SK-N-DZ (cell line): ENCODE measurements around the gene VWA2. TPM values are rescaled to one million over a fixed set of nuclear protein-coding genes. Genes with fewer than 3 reads are reported as not detected.

Experiments
- DNase-seq: peaks from one replicate; pipeline ENCODE4 v3.0.0-alpha.2; 2015; ENCODE audit warnings: low spot score
- polyA plus RNA-seq, 2 experiments: library from polyadenylated mRNA; depleted of rRNA; stranded (reverse); fragments of >200 nt; gene quantifications; 2 replicates each; pipeline ENCODE4 v1.2.3, GENCODE V29; 2014

Gene VWA2
- polyA plus RNA-seq (2014; cell fraction: cytosol; rRNA removed), result not detected in 2 replicates
- polyA plus RNA-seq (2014; cell fraction: nucleus; rRNA removed), result not detected in 2 replicates

GRCh38 chr10:114239117-114239993 is at the start of gene VWA2:
VWA2 (plus strand) TSS chr10:114239254; CDS start chr10:114248714, 9,460 bp downstream.
- DNase-seq, result no peak

GRCh38 chr10:114189700-114190099 is 49.4 kb upstream of the VWA2 start:
- DNase-seq, result no peak

DNA sequence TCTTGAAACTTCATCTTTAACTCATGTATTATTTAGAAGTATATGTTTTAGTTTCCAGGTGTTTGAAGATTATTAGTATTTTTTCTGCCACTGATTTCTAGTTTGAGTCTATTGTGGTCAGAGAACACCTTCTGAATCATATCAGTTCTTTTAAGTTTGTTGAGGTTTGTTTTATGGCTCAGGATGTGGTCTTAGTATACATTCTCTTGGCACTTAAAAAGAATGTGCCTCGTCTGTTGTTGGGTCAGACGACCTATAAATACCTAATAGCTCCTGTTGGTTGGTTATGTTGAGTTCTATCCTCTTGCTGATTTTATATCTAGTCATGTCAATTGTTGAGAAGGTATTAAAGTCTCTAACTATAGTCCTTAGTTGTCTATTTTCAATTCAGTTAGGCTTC is 44.0 kb upstream of the VWA2 start:
- DNase-seq, result no peak

DNA sequence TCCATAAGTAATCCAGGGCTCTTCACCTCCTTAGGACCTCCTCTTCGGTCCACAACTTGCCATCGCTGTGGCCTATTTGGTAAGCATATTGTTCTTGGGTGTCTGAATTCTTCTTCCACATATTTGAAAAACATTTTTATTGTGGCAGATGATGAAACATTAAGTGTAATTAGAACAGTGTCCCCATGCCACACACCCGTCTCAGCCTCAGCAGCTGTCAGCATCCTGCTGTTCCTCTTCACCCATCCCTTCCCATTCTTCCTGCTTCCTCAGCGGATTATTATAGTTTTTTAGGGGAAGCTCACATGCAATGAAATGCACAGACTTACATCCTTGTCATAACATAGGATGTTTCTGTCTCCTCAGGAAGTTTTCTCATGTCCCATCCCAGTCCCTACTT is 39.8 kb upstream of the VWA2 start:
- no peak for DNase-seq

DNA sequence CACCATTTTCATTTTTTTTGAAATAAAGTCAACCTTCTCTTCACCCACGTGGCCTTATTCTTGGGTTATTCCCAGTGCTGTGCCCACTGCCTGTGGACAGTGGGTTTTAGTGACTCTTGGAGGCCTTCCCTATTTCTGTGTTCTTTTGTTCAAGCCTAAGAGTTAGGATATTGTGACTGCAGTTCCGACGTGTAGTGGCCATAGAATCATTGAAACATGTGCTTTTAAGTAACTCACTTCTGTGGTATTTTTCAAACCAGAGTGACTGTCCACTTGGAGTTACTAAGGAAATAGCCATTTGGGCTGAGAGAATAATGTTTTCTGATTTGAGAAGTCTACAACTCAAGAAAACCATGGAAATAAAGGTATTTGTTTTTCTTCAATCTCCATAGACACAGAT is 36.2 kb upstream of the VWA2 start:
- no peak for DNase-seq

GRCh38 chr10:114206902-114207301 is 32.2 kb upstream of the VWA2 start:
- DNase-seq, result no peak

- no peak for DNase-seq
These were observed 31.7 kb upstream of the VWA2 start for GRCh38 chr10:114207349-114207748.

DNA sequence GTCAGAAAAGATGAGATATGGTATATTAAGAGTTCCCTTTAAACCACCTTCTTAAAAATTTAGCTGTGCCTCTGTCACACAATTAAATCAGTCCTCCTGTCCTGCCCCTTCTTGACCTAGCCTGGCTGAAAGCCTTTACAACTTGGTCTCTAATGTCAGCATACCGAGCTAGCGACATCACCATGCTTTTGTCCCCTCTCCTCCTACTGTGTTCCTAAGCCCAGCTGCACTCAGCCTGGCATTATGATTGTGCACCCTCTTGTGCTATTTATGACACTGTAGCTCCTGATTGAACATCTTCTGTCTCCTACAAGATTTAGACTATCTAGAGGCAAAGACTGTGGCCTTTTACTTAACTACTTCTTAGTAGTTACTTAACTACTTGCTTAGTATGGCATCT is 30.7 kb upstream of the VWA2 start:
- DNase-seq, result no peak

DNA sequence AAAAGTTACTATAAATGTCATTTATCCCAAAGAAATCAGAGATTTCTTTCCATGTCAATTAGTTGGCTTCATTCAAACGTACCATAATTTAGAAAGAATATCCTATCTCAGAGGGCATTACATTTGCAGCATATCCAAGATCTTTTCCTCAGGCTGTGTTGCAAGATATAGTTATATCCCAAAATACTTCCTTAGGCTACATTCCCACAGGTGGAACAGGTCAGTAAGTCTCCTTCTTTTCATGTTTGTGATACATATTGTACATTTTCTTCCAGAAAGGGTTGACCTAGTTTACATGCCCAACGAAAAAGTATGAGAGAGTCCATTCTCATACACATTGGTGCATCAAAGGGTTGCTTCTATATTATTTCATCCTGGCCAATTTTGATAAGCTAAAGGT is 26.9 kb upstream of the VWA2 start:
- DNase-seq, result no peak

- DNase-seq, result no peak
These were observed 24.0 kb upstream of the VWA2 start for GRCh38 chr10:114215033-114215432.

DNA sequence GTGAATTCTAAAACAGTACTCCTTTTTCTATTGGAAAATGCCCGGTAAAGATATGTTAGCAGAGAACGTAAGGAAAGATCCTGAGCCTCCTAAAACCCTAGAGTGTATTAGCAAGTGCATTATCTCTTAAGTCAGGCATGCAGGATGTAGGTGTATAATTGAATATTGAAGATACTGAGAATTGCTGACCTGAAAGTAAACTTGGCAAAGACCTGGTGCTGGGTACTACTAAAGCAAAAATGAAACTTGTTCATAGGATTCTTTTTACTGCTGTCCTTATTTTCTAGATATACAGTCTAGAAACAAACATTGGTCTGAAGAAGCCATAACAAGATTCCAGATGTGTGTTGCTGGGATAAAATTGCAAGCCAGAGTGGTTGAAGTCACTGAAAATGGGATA is 18.8 kb upstream of the VWA2 start:
- no peak for DNase-seq

DNA sequence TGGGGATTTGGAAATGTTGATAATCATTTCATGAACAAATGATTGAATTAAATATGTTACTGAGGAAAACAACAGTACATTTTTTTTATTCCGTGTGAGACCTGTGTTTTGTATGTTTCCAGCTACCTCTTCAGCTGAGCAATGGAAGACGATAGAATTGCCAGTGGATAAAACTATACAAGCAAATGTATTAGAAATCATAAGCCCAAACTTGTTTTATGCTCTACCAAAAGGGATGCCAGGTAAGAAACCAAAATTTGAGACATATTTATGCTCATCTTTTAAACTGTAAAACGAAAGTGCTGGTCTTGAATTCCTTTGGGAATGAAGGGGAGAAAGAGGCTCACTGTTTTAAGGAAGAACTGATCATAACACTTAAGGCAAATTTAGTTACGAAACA is 17.8 kb upstream of the VWA2 start:
- DNase-seq, result no peak

GRCh38 chr10:114223066-114223465 is 16.0 kb upstream of the VWA2 start:
- DNase-seq, result no peak

DNA sequence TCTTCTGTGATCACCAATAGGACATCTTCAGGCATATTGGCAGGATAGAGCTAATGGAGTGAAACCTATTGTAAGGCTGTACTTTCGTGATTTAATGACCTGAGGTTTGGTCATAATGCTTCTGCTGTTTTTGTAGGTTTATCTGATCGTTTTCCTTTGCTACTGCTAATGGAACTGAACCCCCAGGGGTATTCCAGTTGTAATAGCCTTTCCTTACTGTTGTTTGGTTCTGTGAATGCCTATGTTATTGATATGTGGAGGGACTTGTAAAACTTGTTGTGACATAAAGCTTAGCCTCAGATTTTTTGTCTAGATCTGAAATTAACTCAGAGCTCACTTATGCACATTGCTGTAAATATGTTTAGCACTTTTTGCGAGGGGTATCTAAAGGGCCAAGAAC is 10.9 kb upstream of the VWA2 start:
- DNase-seq, result peak; percentile 12

DNA sequence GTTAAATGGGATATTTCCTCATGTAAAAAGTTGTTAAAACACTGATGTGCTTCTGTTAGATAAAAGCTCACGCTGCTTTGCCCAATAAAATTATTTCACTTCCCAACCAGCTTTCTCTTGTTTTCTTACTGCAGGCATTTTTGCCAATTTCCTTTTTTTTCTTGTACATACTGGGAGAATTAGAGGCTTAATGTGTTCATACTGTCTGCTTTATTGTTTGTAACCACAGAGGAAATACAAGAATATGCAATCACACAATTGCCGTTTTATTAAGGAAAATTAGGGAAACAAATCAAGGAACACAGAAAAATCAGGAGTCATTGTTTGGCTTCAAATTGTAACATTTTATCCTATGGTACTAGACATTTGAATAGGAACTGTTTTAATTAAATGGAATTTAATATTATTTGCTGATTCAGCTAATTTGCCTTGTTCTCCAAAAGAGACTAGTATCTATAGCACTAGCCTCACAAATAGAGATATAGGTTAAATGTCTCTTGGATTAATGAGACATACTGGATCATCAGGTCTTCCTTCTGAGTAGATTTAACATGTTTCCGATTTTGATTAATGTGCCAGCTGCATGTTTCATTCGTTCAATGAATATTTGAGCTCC is 6.4 kb upstream of the VWA2 start:
- DNase-seq, result no peak

GRCh38 chr10:114233482-114233881 is 5.6 kb upstream of the VWA2 start:
- no peak for DNase-seq

- DNase-seq, result no peak
These were observed 4.9 kb upstream of the VWA2 start for GRCh38 chr10:114234132-114234531.

DNA sequence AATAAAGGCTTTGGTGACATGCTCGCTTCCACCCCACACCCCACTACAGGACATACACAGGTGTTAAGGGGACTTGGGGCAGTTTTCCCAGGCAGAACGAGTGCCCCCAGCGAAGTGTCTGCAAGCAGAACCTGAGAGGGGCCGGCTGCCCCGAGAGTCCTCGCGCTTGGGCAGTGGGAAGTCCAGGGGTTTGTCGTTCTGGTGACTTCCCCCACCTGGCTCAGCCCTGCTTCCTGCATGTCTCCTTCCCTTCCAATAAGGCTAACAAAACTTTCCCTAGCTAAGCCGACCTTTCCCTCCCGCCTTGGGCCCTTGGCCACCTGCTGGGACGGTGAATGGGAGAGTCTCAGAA is 916 bp downstream of the VWA2 start:
- no peak for DNase-seq

DNA sequence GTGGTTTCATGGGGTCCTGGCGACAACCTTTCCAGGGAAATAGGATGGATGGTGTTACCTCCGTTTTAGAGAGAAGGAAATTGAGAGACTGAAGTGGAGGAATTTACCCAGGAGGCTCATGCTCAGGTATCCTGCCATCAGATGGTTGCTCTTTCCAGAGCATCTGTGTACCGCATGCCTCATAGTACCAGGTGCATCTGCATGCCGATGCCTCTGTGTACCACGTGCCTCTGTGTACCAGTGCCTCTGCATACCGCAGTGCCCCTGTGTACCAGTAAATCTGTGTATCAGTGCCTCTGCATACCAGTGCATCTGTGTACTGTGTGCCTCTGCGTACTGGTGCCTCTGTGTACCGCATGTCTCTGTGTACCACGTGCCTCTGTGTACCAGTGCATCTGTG is 3.2 kb downstream of the VWA2 start:
- DNase-seq, result no peak

DNA sequence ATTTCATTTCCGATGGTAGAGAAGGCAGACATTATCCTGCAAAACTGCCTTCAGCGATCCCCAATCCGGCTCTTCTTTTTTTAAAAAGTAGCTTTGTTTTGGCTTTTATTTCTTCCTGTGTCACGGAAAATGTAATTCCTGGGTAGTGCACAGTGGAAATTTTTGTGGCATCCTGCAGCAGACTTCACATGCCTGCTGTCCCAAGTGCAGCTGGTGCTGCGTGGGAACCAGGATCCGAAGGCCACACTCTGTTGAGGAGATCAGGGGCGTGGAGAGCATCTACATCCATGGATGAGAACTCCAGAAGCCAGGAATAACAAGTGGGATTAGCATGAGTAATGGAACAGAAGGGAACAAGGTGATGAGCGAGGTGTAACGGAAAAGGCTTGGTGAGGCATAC is 4.6 kb downstream of the VWA2 start:
- no peak for DNase-seq

- DNase-seq, result no peak
These were observed 5.1 kb downstream of the VWA2 start for GRCh38 chr10:114244126-114244525.

DNA sequence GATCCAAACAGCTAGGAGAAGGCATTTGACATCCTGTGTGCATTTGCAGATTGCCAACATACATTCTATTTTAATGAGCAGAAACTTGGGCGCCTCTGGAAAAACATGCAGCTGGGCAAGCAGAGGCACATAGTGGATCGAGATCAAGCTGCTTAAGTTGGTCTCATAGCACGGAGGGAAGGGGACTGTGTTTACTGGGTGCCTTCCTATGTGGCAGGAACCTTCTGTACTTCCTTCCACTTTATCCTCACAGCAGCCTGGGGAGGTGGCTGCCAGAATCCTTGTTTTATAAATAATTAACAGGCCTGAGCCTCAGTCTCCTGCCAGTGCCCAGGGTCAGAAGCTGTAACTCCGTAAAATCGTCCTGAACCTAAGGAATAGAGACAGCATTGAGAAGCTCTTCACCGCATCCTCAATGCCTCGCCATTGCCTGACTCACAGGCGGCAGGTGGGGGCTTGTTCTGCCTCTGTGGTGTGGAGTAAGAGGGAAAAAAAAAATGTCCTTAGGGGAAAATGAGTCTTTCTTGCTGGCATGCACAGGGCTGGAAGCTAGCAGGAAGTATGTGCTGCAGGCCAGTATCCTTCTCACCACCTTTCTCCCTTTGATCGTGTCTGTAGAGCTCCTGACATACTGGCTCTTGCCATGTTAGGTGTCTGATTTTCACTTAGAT is 6.2 kb downstream of the VWA2 start:
- no peak for DNase-seq
